GM21367 (cell line): ENCODE data around the gene GNG12.

Experiments used
- ATAC-seq: cut with Tn5 transposase; IDR thresholded peaks from one replicate; pipeline ENCODE4 v1.9.1; 2021; ENCODE audit not compliant: unreplicated experiment

Gene GNG12

DNA sequence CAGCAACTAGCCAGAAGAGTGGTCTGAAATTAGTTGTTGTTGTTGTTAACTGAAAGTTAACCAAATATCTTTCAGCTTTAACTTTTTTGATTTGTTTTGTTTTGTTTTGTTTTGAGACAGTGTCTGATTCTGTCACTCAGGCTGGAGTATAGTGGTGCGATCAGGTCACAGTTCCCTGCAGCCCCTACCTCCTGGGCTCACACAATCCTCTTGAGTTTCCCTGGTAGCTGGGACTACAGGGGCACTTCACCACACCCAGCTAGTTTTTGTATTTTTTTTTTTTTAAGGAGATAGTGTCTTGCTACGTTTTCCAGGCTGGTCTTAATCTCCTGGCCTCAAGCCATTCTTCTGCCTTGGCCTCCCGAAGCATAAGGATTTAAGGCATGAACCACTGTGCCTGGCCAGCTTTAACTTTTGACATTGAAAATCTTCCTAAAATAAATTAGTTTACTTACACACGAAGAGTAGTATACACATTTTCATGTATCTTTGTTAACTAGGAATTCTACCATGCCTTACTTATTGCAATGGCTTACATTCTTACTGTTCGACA is 45.0 kb downstream of the GNG12 start:
- ATAC-seq: no peak

GRCh38 chr1:67787746-67788145 is 45.5 kb downstream of the GNG12 start:
- no peak for ATAC-seq

DNA sequence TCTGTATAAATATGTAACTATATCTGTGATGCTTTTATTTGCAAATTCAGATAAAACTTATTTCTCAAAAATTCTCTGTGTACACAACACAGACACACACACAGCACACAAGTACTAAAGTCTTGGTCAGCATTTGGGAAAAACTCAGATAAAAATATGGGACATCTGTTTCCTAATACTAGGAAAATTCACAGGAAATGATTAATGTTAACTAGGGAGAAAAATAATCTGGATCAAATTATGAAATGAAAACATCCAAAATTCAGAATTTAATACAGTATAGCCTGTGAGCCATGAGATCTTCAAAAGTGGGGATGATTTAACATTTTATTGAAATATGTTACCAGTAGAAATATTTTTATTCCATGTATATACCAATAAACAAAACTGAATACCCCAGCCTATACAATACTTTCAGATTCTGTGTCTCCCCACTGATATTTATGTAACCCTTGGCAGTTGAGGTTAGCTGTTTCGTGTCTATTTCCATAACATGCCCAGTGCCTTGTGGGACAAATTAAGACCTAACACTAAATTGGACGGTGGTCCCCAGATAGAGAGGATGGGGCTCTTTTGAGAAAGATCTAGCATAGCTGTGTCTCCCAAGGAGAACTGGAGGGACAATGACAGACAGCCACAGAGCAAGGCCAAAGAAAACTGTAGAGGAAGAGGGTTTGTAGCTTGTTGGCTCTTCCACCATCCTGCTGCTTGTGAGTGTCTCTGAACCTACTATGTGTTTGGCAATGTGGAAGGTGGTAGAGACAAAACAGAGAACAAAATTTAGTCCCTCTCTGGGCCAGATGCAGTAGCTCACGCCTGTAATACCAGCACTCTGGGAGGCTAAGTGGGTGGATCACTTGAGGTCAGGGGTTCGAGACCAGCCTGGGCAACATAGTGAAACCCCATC is 47.2 kb downstream of the GNG12 start:
- ATAC-seq: no peak

GRCh38 chr1:67784545-67785186 is 48.6 kb downstream of the GNG12 start:
- ATAC-seq: no peak

- ATAC-seq: no peak
Measured at GRCh38 chr1:67780637-67781036, 52.6 kb downstream of the GNG12 start.

GRCh38 chr1:67777440-67777839 is 55.8 kb downstream of the GNG12 start:
- no peak for ATAC-seq

- ATAC-seq: no peak
Measured at GRCh38 chr1:67777016-67777415, 56.3 kb downstream of the GNG12 start.

DNA sequence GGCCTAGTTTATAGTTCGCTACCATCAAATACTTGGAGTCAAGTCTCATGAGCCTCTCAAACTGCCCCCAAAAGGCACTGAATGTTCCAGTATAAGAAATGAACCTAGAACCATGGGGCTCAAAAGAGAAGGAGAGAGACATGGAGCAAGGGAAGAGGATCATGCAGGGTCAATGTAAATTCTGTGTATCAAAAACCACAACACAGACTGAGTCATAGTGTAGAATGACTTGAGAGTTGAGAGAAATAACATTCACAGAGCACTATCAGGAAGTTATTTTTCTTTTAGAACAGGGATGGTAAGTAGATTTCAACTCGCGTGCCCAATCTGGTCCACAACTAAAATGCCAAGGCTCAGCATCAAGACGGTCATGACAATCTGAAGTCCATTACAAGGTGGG is 59.8 kb downstream of the GNG12 start:
- no peak for ATAC-seq

DNA sequence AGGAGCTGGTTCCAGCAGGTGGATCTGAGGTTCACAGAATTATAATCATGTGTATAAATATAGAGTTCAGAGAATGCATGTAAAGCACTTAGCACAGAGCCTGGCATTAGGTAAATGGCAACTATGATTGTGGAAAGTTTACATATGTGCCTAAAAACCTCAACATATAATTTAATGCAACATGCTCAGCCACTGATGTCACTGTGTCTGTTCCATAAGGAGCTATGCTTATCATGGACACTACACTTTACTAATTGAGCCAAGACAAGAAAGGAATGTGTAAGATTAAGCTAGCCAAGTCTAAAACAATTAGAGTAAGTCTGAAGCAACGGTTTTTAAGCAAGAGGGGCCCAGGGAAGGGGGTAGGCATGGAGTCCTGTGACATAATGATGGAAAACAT is 61.5 kb downstream of the GNG12 start:
- ATAC-seq: no peak

DNA sequence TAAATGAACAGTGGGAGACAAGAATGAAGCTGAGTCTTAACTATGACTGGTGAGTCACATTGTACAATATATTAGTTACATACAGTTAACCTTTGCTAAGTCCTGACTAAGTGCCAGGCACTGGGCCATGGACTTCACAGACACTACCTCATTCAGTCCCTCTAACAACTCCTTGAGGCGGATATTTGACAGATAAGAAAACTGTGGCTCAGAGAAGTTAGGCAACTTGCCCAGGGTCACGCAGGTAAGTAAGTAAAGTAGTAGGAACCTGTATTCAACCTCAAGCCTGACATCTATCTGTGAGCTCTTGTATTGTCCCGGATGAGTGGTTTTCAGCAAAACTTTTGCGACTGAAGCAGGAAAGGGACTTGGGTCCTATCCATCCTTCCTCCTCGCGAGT is 62.1 kb downstream of the GNG12 start:
- ATAC-seq: no peak

DNA sequence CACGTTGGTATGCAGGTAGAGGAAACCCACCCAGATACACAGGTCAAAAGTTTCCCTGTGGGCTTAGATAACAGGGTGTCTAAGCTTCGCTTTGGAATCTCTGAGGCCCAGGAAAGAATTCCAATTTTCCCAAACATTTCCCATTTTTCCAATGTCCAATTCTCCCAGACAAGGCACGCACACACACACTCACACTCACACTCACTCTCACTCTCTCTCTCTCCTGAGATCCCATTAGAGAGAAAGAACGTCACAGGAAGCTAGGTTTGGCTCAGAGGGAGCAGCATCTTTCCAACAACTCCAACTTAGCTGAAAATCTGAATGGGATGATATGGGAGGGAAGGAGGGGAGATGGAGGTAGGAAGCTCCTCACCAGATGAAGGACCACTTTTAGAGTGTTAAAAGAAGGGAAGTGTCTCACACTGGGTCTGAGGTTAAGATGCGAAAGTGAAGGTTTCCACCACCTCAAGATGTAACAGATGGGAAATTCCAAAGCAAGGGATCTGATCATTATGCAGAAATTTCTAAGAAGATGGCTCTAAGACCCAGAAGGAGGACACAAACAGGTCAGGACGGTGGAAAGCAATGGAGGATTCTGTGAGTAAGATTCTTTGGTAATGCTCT is 63.5 kb downstream of the GNG12 start:
- ATAC-seq: no peak

DNA sequence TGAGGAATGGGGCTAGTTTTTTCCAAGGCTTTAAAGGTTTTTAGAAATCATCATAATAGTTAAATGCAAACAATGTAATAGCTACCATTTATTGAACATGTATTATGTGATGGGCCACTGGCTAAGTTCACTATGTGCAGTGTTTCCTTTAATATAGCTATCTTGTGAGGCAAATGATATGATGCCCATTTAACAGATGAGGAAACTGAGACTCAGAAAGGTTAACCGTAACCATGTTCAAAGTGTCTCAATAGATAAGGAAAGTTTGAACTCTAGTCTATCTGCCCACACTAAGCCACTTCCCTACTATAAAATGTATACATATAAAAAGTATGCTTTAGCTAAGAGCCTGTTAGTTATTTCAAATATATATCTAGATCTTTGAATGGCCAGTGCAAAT is 64.8 kb downstream of the GNG12 start:
- ATAC-seq: no peak

DNA sequence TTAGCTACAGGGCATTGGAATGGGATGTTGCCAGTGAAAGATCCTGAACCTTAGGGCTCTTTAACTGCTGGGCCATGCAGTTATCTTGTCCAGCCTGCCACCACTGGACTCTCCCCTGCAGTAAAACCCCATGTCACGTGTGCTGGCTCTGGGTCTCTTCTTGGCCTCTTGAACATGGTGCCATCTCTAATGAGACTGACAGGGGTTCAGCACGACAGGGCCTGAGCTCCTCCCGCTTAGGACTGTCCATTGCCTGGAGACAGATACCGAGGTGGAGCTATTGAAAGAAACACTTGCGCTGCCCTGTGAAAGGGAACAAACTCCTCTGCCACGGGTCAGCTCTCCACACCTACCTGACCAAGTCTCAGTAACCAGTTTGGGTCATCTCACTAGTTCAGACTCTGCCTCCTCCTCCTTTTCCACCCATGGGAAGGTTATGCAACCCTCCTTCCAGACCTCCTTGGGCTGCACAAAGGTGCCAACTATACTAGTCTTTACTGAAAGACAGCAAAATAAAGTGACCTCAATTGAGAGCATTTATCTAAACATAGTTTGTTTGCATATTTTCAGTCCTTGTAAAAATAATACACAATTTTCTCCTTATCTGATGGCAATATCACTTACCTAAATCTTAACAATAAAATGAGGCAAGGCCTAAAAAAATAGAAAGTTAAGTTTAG is 66.0 kb downstream of the GNG12 start:
- no peak for ATAC-seq

DNA sequence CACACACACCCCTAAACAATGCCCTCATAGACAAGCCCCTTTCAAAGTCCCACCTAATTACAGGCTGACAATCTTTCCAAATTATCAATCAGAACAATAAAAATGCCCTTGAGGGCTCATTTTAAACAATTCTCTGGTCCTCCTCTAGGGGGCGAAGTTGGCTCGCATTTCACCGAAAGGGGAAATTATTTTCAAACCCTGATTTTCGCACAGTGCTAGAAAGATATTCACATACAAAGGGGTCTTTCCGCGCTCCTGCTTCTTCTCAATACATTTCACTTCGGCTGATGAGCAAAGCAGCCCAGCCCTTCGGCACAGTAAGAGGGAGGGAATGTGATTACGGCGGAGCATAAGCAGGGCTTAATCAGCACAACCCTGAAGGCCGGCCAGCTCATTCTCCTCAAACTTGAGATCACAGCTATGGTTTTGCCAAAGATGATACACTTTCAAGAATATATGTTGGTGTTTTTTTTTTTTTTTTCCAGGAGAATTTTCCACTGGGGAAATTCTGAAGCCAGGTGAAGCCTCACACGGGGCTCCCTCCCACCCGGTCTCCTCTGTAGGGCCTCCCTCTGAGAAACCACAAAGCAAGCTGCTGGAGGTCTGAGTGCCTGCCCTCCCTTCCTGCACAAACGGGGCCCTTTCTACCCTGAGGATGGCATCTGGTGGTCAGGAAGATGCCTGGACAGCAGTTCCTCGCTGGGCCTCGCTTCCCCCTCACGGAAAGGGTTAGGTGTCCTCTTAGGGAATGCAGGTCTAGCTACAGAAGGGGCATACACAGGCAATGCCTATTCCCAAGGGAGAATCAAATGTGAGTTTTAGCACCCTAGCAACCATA is 66.9 kb downstream of the GNG12 start:
- ATAC-seq: peak; percentile 45

GRCh38 chr1:67764633-67765032 is 68.6 kb downstream of the GNG12 start:
- no peak for ATAC-seq

GRCh38 chr1:67761730-67762129 is 71.5 kb downstream of the GNG12 start:
- ATAC-seq: no peak

GRCh38 chr1:67761091-67761490 is 72.2 kb downstream of the GNG12 start:
- no peak for ATAC-seq

DNA sequence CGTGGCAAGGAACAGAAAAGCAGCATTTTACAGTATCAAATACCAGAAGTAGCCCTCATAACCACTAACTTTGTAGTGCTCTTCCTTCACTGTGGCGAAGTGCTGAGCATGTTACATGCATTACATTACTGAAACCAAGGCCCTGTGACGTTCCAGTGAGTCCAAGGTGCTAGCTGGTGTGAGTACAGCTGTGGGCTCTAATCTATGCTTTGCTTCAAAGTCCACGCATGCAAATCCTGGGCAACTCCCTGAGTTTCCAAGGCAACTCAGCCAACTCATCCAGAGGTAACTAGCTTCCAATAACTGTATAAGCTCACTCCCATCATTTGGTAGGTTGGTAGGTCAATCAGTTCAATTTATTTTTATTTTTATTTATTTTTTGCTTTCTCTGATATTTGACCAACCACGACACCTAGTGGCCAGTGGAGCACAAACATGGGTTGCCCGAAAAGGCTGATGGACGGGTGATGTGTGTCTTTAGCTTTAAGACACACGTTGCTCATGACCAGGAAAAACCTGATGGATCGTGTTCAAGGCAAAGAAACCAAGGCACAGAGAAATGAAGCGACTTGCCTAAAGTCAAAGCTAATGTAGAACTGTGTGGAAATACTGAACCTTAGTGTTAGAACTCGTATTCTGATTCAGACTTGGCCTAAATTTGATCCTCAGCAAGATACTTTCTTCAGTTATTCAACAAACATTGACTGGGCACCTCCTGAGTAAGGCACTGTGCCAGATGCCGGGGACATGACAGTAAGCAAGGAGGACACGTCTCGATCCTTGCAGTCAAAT is 73.0 kb downstream of the GNG12 start:
- peak; percentile 99 for ATAC-seq

GRCh38 chr1:67759692-67760029 is 73.6 kb downstream of the GNG12 start:
- ATAC-seq: peak; percentile 3

DNA sequence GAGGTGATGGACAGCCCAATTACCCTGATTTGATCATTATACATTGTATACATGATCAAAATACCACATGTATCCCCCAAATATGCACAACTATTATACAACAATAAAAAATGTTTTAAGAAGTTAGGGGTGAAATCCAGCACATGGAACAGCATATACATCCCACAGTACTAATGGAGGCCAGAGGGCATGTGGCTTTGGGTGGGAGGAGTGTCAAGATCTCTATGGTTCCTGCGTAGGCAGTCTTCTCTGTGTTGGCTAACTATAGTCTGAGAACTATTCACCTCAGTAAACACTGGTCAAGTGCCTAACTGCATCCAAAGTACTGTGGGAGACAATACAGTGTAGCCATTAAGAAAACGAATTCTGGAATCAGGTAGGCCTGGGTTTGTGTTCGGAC is 74.2 kb downstream of the GNG12 start:
- ATAC-seq: no peak
